ENCODE results near the gene NDP. TPM values are rescaled to one million over a fixed set of nuclear protein-coding genes. Genes with fewer than 3 reads are reported as not detected.

The NDP gene
- total RNA-seq, result not detected
- long read RNA-seq, result 0 reads

- intact Hi-C loops (cut with micrococcal nuclease), result no loop called here
- DNase-seq (no peak), ATAC-seq (no peak)
These were observed at the start of gene NDP for GRCh38 chrX:43973249-43974099. TSS of gene NDP (minus strand) at chrX:43973390. CDS start at chrX:43958645, 14,745 bp downstream.

- ATAC-seq, result no peak
- no peak for DNase-seq
- intact Hi-C loops (cut with micrococcal nuclease), result loop anchor here (10.0 kb wide), 1 partner anchor 68 kb away; no protein-coding TSS in a partner anchor
These were observed 49.8 kb upstream of the NDP start for GRCh38 chrX:44022964-44023363.

GRCh38 chrX:44020693-44021092 is 47.5 kb upstream of the NDP start:
- ATAC-seq, result no peak
- intact Hi-C loops (cut with micrococcal nuclease), result loop anchor here (10.0 kb wide), 1 partner anchor 66 kb away; no protein-coding TSS in a partner anchor
- no peak for DNase-seq

- no peak for ATAC-seq
- no peak for DNase-seq
- intact Hi-C loops (cut with micrococcal nuclease), result loop anchor here (10.0 kb wide), 1 partner anchor 65 kb away; no protein-coding TSS in a partner anchor
These were observed 46.7 kb upstream of the NDP start for GRCh38 chrX:44019911-44020310.

- ATAC-seq (no peak), DNase-seq (no peak)
- intact Hi-C loops (cut with micrococcal nuclease), result no loop called here
These were observed 44.5 kb upstream of the NDP start for GRCh38 chrX:44017676-44018075.

GRCh38 chrX:44016906-44017305 is 43.7 kb upstream of the NDP start:
- ATAC-seq, result no peak
- DNase-seq, result no peak
- intact Hi-C loops (cut with micrococcal nuclease), result no loop called here

- DNase-seq, result peak; percentile 20
- intact Hi-C loops (cut with micrococcal nuclease), result no loop called here
- peak; percentile 63 for ATAC-seq
These were observed 39.4 kb upstream of the NDP start for GRCh38 chrX:44012484-44013096.

- ATAC-seq (no peak), DNase-seq (no peak)
- intact Hi-C loops (cut with micrococcal nuclease), result no loop called here
These were observed 38.3 kb upstream of the NDP start for GRCh38 chrX:44011506-44011905.

GRCh38 chrX:44010626-44011025 is 37.4 kb upstream of the NDP start:
- intact Hi-C loops (cut with micrococcal nuclease), result no loop called here
- no peak for ATAC-seq
- no peak for DNase-seq

- intact Hi-C loops (cut with micrococcal nuclease), result no loop called here
- no peak for DNase-seq
- ATAC-seq, result no peak
These were observed 32.9 kb upstream of the NDP start for GRCh38 chrX:44006081-44006480.

- ATAC-seq (no peak), DNase-seq (no peak)
- intact Hi-C loops (cut with micrococcal nuclease), result no loop called here
These were observed 30.8 kb upstream of the NDP start for GRCh38 chrX:44003975-44004374.

GRCh38 chrX:44002567-44002966 is 29.4 kb upstream of the NDP start:
- DNase-seq, result no peak
- intact Hi-C loops (cut with micrococcal nuclease), result no loop called here
- ATAC-seq, result no peak

GRCh38 chrX:43998374-43998773 is 25.2 kb upstream of the NDP start:
- DNase-seq (no peak), ATAC-seq (no peak)
- intact Hi-C loops (cut with micrococcal nuclease), result no loop called here

GRCh38 chrX:43996491-43996890 is 23.3 kb upstream of the NDP start:
- DNase-seq (no peak), ATAC-seq (no peak)
- intact Hi-C loops (cut with micrococcal nuclease), result no loop called here

GRCh38 chrX:43986083-43986482 is 12.9 kb upstream of the NDP start:
- ATAC-seq, result no peak
- DNase-seq, result no peak
- intact Hi-C loops (cut with micrococcal nuclease), result no loop called here

GRCh38 chrX:43985511-43985910 is 12.3 kb upstream of the NDP start:
- intact Hi-C loops (cut with micrococcal nuclease), result no loop called here
- DNase-seq (no peak), ATAC-seq (no peak)

- ATAC-seq (no peak), DNase-seq (no peak)
- intact Hi-C loops (cut with micrococcal nuclease), result no loop called here
These were observed 5.0 kb upstream of the NDP start for GRCh38 chrX:43978226-43978625.

GRCh38 chrX:43976205-43976604 is 3.0 kb upstream of the NDP start:
- ATAC-seq (no peak), DNase-seq (no peak)
- intact Hi-C loops (cut with micrococcal nuclease), result no loop called here

- ATAC-seq, result no peak
- intact Hi-C loops (cut with micrococcal nuclease), result no loop called here
- no peak for DNase-seq
These were observed 2.6 kb upstream of the NDP start for GRCh38 chrX:43975796-43976195.

GRCh38 chrX:43974741-43975465 is 1.7 kb upstream of the NDP start:
- ATAC-seq (no peak), DNase-seq (no peak)
- intact Hi-C loops (cut with micrococcal nuclease), result no loop called here
